Loucy (cell line): ENCODE results near the gene MICALL1.

Source experiments
- H2AFZ ChIP-seq: fragments of 200-600 bp; sonication (generic); 2 replicates; pipeline ENCODE4 v1.6.0; 2016; ENCODE audit warnings: antibody characterized with exemption, mild to moderate bottlenecking, low read length, moderate library complexity
- H3F3A ChIP-seq: fragments of 200-600 bp; 2 replicates; pipeline ENCODE4 v1.6.0; 2016; ENCODE audit warnings: antibody characterized with exemption, low read depth, mild to moderate bottlenecking
- H3K27me3 ChIP-seq: fragments of 200-600 bp; sonication (generic); 2 replicates; pipeline ENCODE4 v1.6.1; 2014; ENCODE audit warnings: low read length, mild to moderate bottlenecking; ENCODE audit not compliant: insufficient read depth, poor library complexity, severe bottlenecking
- H3K36me3 ChIP-seq: fragments of 200-600 bp; sonication (generic); 2 replicates; pipeline ENCODE4 v1.6.1; 2016; ENCODE audit warnings: low read length; ENCODE audit not compliant: insufficient read depth
- H3K4me1 ChIP-seq: fragments of 200-600 bp; sonication (generic); 2 replicates; pipeline ENCODE4 v1.5.1; 2014; ENCODE audit warnings: low read length, mild to moderate bottlenecking; ENCODE audit not compliant: insufficient read depth, poor library complexity, severe bottlenecking
- H3K4me2 ChIP-seq: fragments of 200-600 bp; sonication (generic); 2 replicates; pipeline ENCODE4 v1.6.0; 2014; ENCODE audit warnings: antibody characterized with exemption, low read length, low read depth, mild to moderate bottlenecking; ENCODE audit not compliant: poor library complexity, severe bottlenecking
- H3K4me3 ChIP-seq: fragments of 200-600 bp; sonication (generic); 2 replicates; pipeline ENCODE4 v1.5.1; 2014; ENCODE audit warnings: low read length, mild to moderate bottlenecking, mixed read lengths; ENCODE audit not compliant: poor library complexity, severe bottlenecking
- H3K79me2 ChIP-seq: fragments of 200-600 bp; sonication (generic); 2 replicates; pipeline ENCODE4 v1.6.1; 2014; ENCODE audit warnings: low read length; ENCODE audit not compliant: insufficient read depth
- H3K9ac ChIP-seq: fragments of 200-600 bp; sonication (generic); 2 replicates; pipeline ENCODE4 v1.6.0; 2014; ENCODE audit warnings: mild to moderate bottlenecking, low read depth, low read length, moderate library complexity; ENCODE audit not compliant: poor library complexity, severe bottlenecking
- H3K9me2 ChIP-seq: fragments of 200-600 bp; sonication (generic); replicated peaks from 2 replicates; pipeline ENCODE4 v1.6.1; 2016; ENCODE audit warnings: low read depth, low read length, mixed read lengths
- H3K9me3 ChIP-seq: fragments of 200-600 bp; sonication (generic); 2 replicates; pipeline ENCODE4 v1.6.1; 2014; ENCODE audit warnings: mild to moderate bottlenecking, antibody characterized with exemption, low read length, low read depth; ENCODE audit not compliant: insufficient read depth
- H4K20me1 ChIP-seq: fragments of 200-600 bp; sonication (generic); 2 replicates; pipeline ENCODE4 v1.6.0; 2014; ENCODE audit warnings: antibody characterized with exemption, low read length, mild to moderate bottlenecking; ENCODE audit not compliant: insufficient read depth, poor library complexity, severe bottlenecking
- EZH2phosphoT487 ChIP-seq: fragments of 200-600 bp; IDR thresholded peaks from 2 replicates; pipeline ENCODE4 v1.6.1; 2018; ENCODE audit warnings: antibody characterized with exemption, mild to moderate bottlenecking, moderate library complexity, borderline replicate concordance
- TF ChIP-seq, protein P1 (sequence below): fragments of 200-600 bp; sonication (generic); conservative IDR thresholded peaks from 2 replicates; pipeline ENCODE4 v1.5.1; 2014; ENCODE audit warnings: mild to moderate bottlenecking, antibody characterized with exemption, low read length

The MICALL1 gene

DNA sequence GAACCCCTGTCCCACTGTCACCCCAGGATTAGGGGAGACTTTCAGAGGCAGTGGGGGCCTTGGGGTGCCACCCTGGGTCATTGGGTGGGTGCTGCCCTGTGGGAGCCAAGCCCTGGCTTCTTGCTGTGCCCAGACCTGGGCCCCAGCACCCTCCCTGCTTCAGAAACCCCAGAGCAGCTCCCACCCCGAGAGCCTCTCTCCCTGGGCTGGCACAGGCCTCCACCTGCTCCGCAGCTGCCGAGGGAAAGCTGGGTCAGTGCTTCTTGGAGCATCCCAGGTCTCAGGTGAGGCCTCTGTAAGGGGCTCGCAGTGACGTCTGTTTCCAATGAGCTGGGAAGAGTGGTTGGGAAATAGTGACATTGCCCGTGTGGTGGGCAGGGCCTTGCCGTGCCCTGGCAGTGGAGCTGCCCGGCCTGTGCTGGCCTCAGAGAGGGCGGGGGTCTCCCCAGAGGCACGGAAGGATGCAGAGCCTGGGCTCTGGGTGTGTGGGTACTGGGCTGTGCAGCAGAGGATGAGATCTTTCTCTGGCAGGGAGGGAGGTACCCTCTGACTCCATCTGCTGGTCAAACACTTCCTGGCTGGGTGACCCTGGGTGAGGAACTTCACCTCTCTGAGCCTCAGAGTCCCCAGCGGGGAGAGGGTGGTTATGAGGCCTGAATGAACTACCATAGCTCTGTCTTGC lies 24.3 kb downstream of the MICALL1 start:
- TF ChIP-seq EZH2phosphoT487 = no peak
- TF ChIP-seq, protein P1, sequence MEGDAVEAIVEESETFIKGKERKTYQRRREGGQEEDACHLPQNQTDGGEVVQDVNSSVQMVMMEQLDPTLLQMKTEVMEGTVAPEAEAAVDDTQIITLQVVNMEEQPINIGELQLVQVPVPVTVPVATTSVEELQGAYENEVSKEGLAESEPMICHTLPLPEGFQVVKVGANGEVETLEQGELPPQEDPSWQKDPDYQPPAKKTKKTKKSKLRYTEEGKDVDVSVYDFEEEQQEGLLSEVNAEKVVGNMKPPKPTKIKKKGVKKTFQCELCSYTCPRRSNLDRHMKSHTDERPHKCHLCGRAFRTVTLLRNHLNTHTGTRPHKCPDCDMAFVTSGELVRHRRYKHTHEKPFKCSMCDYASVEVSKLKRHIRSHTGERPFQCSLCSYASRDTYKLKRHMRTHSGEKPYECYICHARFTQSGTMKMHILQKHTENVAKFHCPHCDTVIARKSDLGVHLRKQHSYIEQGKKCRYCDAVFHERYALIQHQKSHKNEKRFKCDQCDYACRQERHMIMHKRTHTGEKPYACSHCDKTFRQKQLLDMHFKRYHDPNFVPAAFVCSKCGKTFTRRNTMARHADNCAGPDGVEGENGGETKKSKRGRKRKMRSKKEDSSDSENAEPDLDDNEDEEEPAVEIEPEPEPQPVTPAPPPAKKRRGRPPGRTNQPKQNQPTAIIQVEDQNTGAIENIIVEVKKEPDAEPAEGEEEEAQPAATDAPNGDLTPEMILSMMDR = peak; percentile 48
- H3K4me3 ChIP-seq = no peak overlapping the region
- H3K4me1 ChIP-seq = peaks cover 3% of the 10 kb centered on the region
- H3K79me2 ChIP-seq = no peaks in the 10 kb centered on the region
- H3K9me3 ChIP-seq = no peaks in the 10 kb centered on the region
- H3F3A ChIP-seq = no peaks in the 10 kb centered on the region
- H3K9me2 ChIP-seq = no peaks in the 10 kb centered on the region
- H2AFZ ChIP-seq = no peak overlapping the region
- H3K27me3 ChIP-seq = no peaks in the 10 kb centered on the region
- H4K20me1 ChIP-seq = no peaks in the 10 kb centered on the region
- no peak overlapping the region for H3K9ac ChIP-seq
- peaks cover 27% of the 10 kb centered on the region; the same call in 1 of the 2 replicates for H3K36me3 ChIP-seq
- H3K4me2 ChIP-seq = no peak overlapping the region

DNA sequence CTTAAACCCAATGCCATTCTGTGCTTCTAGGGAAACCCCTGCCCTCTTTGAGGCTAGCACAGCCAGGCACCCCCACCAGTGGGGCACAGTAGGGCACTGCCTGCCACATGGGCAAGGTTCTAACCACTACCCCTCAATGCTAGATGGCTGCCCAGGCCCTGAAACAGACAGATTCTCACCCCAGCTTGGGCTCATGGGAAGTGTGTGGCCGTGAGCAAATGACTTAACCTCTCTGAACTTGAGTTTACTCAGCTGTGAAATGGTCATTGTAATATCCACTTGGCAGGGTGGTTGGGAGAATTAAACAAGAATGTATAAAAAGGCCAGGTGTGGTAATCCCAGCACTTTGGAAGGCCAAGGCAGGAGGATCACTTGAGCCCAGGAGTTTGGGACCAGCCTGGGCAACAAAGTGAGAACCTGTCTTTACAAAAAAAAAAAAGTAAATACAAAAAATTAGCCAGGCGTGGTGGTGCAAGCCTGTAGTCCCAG lies 24.9 kb downstream of the MICALL1 start:
- Histone ChIP-seq H3K79me2 (no peaks in the 10 kb centered on the region), H3K9me3 (no peaks in the 10 kb centered on the region), H3K4me1 (peaks cover 3% of the 10 kb centered on the region), H3K9ac (no peak overlapping the region), H3K9me2 (no peaks in the 10 kb centered on the region), H2AFZ (no peak overlapping the region), H3K4me3 (no peak overlapping the region), H3F3A (no peaks in the 10 kb centered on the region), H4K20me1 (no peaks in the 10 kb centered on the region), H3K4me2 (no peak overlapping the region), H3K36me3 (peaks cover 21% of the 10 kb centered on the region; the same call in 1 of the 2 replicates), H3K27me3 (no peaks in the 10 kb centered on the region)
- TF ChIP-seq, protein P1 = no peak

DNA sequence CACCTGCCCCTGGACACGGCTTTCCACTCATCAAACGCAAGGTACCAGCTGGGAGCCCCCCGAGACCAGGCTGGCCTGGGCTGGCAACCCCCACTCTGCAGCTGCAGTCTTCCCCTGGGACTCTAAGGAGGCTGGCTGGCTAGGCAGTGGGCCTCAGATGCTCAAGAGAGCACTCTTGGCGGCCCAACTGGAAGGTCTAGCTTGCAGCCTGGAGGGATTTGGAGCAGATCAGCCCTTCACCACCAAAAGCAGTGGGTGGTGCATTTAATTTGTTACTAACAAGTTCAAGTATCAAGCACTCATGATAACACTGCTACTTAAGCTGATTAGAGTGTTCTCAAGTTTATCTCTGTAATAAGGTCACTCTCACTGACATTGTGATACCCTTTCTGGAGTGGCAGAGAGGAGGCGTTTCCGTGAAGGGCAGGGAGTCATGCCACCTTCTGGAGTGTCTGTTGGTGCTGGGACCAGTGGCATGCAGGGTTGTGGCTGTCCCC lies 25.8 kb downstream of the MICALL1 start:
- Histone ChIP-seq H4K20me1 (no peaks in the 10 kb centered on the region), H3K4me1 (peaks cover 3% of the 10 kb centered on the region), H3K4me3 (no peak overlapping the region), H2AFZ (no peak overlapping the region), H3K9me2 (no peaks in the 10 kb centered on the region), H3K9ac (no peak overlapping the region), H3K4me2 (no peak overlapping the region), H3K27me3 (no peaks in the 10 kb centered on the region), H3F3A (no peaks in the 10 kb centered on the region), H3K36me3 (peaks cover 16% of the 10 kb centered on the region; the same call in 1 of the 2 replicates), H3K79me2 (no peaks in the 10 kb centered on the region), H3K9me3 (no peaks in the 10 kb centered on the region)
- TF ChIP-seq, protein P1 = no peak
- no peak for TF ChIP-seq EZH2phosphoT487
